GM21528 (cell line): ENCODE results near the gene CCDC85C.

Experiments
- ATAC-seq: cut with Tn5 transposase; IDR thresholded peaks from one replicate; pipeline ENCODE4 v1.9.1; 2021; ENCODE audit warnings: mild to moderate bottlenecking, moderate library complexity; ENCODE audit not compliant: unreplicated experiment, low FRiP score

Gene CCDC85C

GRCh38 chr14:99562856-99563748, 40.9 kb downstream of the CCDC85C start:
- ATAC-seq = no peak

- no peak for ATAC-seq
These were observed 42.1 kb downstream of the CCDC85C start for GRCh38 chr14:99561864-99562263.

GRCh38 chr14:99560922-99561683, 42.9 kb downstream of the CCDC85C start:
- no peak for ATAC-seq

- no peak for ATAC-seq
These were observed 43.6 kb downstream of the CCDC85C start for GRCh38 chr14:99560403-99560802.

- no peak for ATAC-seq
These were observed 44.6 kb downstream of the CCDC85C start for GRCh38 chr14:99559286-99559990.

- ATAC-seq = no peak
These were observed 47.7 kb downstream of the CCDC85C start for GRCh38 chr14:99556134-99556791.

- ATAC-seq = no peak
These were observed 49.1 kb downstream of the CCDC85C start for GRCh38 chr14:99554757-99555531.

GRCh38 chr14:99554184-99554583, 49.8 kb downstream of the CCDC85C start:
- ATAC-seq = no peak

- ATAC-seq = no peak
These were observed 51.3 kb downstream of the CCDC85C start for GRCh38 chr14:99552572-99553216.

GRCh38 chr14:99552021-99552553, 51.9 kb downstream of the CCDC85C start:
- ATAC-seq = no peak

GRCh38 chr14:99551034-99551922, 52.7 kb downstream of the CCDC85C start:
- ATAC-seq = no peak

- ATAC-seq = no peak
These were observed 53.5 kb downstream of the CCDC85C start for GRCh38 chr14:99550387-99550992.

- no peak for ATAC-seq
These were observed 54.3 kb downstream of the CCDC85C start for GRCh38 chr14:99549684-99550083.

- ATAC-seq = no peak
These were observed 55.0 kb downstream of the CCDC85C start for GRCh38 chr14:99548871-99549515.

- no peak for ATAC-seq
These were observed 55.8 kb downstream of the CCDC85C start for GRCh38 chr14:99548255-99548654.

GRCh38 chr14:99546234-99546879, 57.6 kb downstream of the CCDC85C start:
- no peak for ATAC-seq

- no peak for ATAC-seq
These were observed 58.4 kb downstream of the CCDC85C start for GRCh38 chr14:99545586-99545985.
